ENCODE measurements around the gene SDK1.

- TF ChIP-seq ZBTB40 (IDR thresholded peaks at IDR 0.05; ENCODE audit: borderline replicate concordance) = no peak
- TF ChIP-seq HDGF (IDR thresholded peaks at IDR 0.05) = no peak
- TF ChIP-seq POLR2A (IDR thresholded peaks at IDR 0.05; ENCODE audit: low read depth, low read length) = no peak
- TF ChIP-seq FOS (IDR thresholded peaks at IDR 0.05; ENCODE audit: borderline replicate concordance, extremely low read depth, insufficient read length) = no peak
- no peak for TF ChIP-seq RBBP5 (conservative IDR thresholded peaks at IDR 0.05)
- TF ChIP-seq EZH2 (IDR thresholded peaks at IDR 0.05; ENCODE audit: borderline replicate concordance, control insufficient read depth, low read depth, low read length) = no peak
- TF ChIP-seq POLR2AphosphoS2 (IDR thresholded peaks at IDR 0.05; ENCODE audit: low read depth, low read length) = no peak
- TF ChIP-seq CTCF (IDR thresholded peaks at IDR 0.05 in 2 of 3, conservative IDR thresholded peaks at IDR 0.05 in 1 of 3; ENCODE audit: control insufficient read depth in 2 of 3, extremely low read depth in 1 of 3, insufficient read depth in 1 of 3, low read depth in 3 of 3, low read length in 3 of 3) = no peak
- TF ChIP-seq ZNF274 (IDR thresholded peaks at IDR 0.05; ENCODE audit: insufficient read depth, insufficient read length) = no peak
- no peak for TF ChIP-seq POLR2AphosphoS5 (IDR thresholded peaks at IDR 0.05; ENCODE audit: low read length)
- no peak for TF ChIP-seq RCOR1 (conservative IDR thresholded peaks at IDR 0.05; ENCODE audit: low read depth, low read length)
These were observed 976.9 kb downstream of the SDK1 start for GRCh38 chr7:4277936-4278335.

All from GM12878 (cell line).